CD4-positive, alpha-beta T cell (primary cell): ENCODE results near the gene SLC39A5. TPM values are rescaled to one million over a fixed set of nuclear protein-coding genes. Genes with fewer than 3 reads are reported as not detected.

Source experiments
- ATAC-seq: fragments of 200-7000 bp; cut with Tn5 transposase; one replicate; pipeline ENCODE4 v1.10.0; 2022; ENCODE audit warnings: mild to moderate bottlenecking; ENCODE audit not compliant: poor library complexity
- CTCF ChIA-PET: fragments of 350-600 bp; sonication (Branson Sonifier 250); formaldehyde crosslinking; loops from one replicate; lab custom pipeline; 2021; ENCODE audit warnings: antibody characterized with exemption, inconsistent platforms; lab: Charles Lee
- POLR2A ChIA-PET: fragments of 350-600 bp; sonication (Branson Sonifier 250); formaldehyde crosslinking; loops from one replicate; lab custom pipeline; 2021; ENCODE audit warnings: antibody characterized with exemption, inconsistent platforms; lab: Charles Lee
- DNase-seq, 14 experiments: peaks; one replicate each; pipeline ENCODE4 v3.0.0-alpha.2; 2013 to 2020; ENCODE audit warnings: mixed read lengths in 2 of 14
- H3K27ac ChIP-seq, 2 donors: one replicate each; pipeline versions ENCODE4 v1.5.1 to v1.7.0; 2013; ENCODE audit warnings: low read length in 2 of 2, low read depth in 1 of 2, mild to moderate bottlenecking in 1 of 2
- H3K27me3 ChIP-seq, 2 experiments: 1 replicate in 1 of 2; 2 replicates in 1 of 2; pipeline versions ENCODE4 v1.6.1 to v1.7.0; 2013; ENCODE audit warnings: low read length in 2 of 2, control low read depth in 1 of 2, mild to moderate bottlenecking in 1 of 2, moderate library complexity in 1 of 2; ENCODE audit not compliant: insufficient read depth in 2 of 2, control insufficient read depth in 1 of 2
- H3K36me3 ChIP-seq: one replicate; pipeline ENCODE4 v1.6.1; 2013; ENCODE audit warnings: low read length, control low read depth; ENCODE audit not compliant: insufficient read depth
- H3K4me1 ChIP-seq: one replicate; pipeline ENCODE4 v1.6.1; 2013; ENCODE audit warnings: low read length, control low read depth; ENCODE audit not compliant: insufficient read depth
- H3K4me3 ChIP-seq: one replicate; pipeline ENCODE4 v1.5.1; 2013; ENCODE audit warnings: mild to moderate bottlenecking, low read length, moderate library complexity
- H3K9me3 ChIP-seq, 2 experiments: 1 replicate in 1 of 2; 2 replicates in 1 of 2; pipeline versions ENCODE4 v1.6.1 to v1.7.0; 2013; ENCODE audit warnings: low read length in 2 of 2, mild to moderate bottlenecking in 2 of 2, control low read depth in 1 of 2, moderate library complexity in 1 of 2; ENCODE audit not compliant: control insufficient read depth in 1 of 2, insufficient read depth in 1 of 2
- H3K27ac Mint-ChIP-seq: one replicate; pipeline ENCODE4 v1.8.0; 2020; ENCODE audit warnings: mixed read lengths
- H3K27me3 Mint-ChIP-seq: one replicate; pipeline ENCODE4 v1.8.0; 2021; ENCODE audit warnings: mixed read lengths
- H3K36me3 Mint-ChIP-seq: one replicate; pipeline ENCODE4 v1.8.0; 2021; ENCODE audit warnings: low read depth, mixed read lengths
- H3K4me1 Mint-ChIP-seq: one replicate; pipeline ENCODE4 v1.8.0; 2021; ENCODE audit warnings: low read depth, mixed read lengths
- H3K4me3 Mint-ChIP-seq: one replicate; pipeline ENCODE4 v1.8.0; 2020; ENCODE audit warnings: mild to moderate bottlenecking, mixed read lengths
- H3K9me3 Mint-ChIP-seq: one replicate; pipeline ENCODE4 v1.8.0; 2020; ENCODE audit warnings: mixed read lengths
- intact Hi-C, 2 experiments: fragments of 100-400 bp; cut with DNase I in 1 of 2; cut with micrococcal nuclease in 1 of 2; formaldehyde crosslinking; loops; one replicate each; pipeline versions ENCODE4 v1.15.1 to v1.9.0; 2023 to 2025; cut with DNase I, micrococcal nuclease
- total RNA-seq, 174 experiments: library from RNA in 2 of 174; stranded (reverse) in 2 of 174; gene quantifications; one replicate each; pipeline ENCODE4 v1.2.3 and lab custom pipeline; 2021 to 2026
- TF ChIP-seq, protein P1 (sequence below): fragments of 200-600 bp; IDR thresholded peaks from one replicate; pipeline ENCODE4 v1.8.0; 2022; ENCODE audit warnings: antibody characterized with exemption, mild to moderate bottlenecking

The SLC39A5 gene
- total RNA-seq, 2 experiments from 2014 or later = 0.33 TPM; not detected in 1

GRCh38 chr12:56204275-56204674 is 25.6 kb upstream of the SLC39A5 start:
- H3K9me3 Mint-ChIP-seq = no peaks in the 10 kb centered on the region
- H3K4me3 ChIP-seq = no peak overlapping the region
- intact Hi-C loops = no loop called here
- no peak overlapping the region for H3K4me3 Mint-ChIP-seq
- no peaks in the 10 kb centered on the region for H3K27me3 Mint-ChIP-seq
- peaks cover 41% of the 10 kb centered on the region for H3K36me3 ChIP-seq
- peaks cover 43% of the 10 kb centered on the region for H3K36me3 Mint-ChIP-seq
- peaks cover 6% of the 10 kb centered on the region for H3K4me1 Mint-ChIP-seq
- H3K4me1 ChIP-seq = no peaks in the 10 kb centered on the region
- ATAC-seq (no peak), DNase-seq (no peak)
- ChIA-PET POLR2A (interaction anchor here (1.6 kb wide), 1 partner anchor 15 kb away, joined by 3 read pairs; no protein-coding TSS in a partner anchor), CTCF (interaction anchor here (4.2 to 4.5 kb wide), 2 partner anchors 15 to 18 kb away, joined by 14 to 26 read pairs; partner anchors contain the start of genes NABP2, RNF41 and SMARCC2)
- H3K27me3 ChIP-seq = no peaks in the 10 kb centered on the region
- TF ChIP-seq, protein P1, sequence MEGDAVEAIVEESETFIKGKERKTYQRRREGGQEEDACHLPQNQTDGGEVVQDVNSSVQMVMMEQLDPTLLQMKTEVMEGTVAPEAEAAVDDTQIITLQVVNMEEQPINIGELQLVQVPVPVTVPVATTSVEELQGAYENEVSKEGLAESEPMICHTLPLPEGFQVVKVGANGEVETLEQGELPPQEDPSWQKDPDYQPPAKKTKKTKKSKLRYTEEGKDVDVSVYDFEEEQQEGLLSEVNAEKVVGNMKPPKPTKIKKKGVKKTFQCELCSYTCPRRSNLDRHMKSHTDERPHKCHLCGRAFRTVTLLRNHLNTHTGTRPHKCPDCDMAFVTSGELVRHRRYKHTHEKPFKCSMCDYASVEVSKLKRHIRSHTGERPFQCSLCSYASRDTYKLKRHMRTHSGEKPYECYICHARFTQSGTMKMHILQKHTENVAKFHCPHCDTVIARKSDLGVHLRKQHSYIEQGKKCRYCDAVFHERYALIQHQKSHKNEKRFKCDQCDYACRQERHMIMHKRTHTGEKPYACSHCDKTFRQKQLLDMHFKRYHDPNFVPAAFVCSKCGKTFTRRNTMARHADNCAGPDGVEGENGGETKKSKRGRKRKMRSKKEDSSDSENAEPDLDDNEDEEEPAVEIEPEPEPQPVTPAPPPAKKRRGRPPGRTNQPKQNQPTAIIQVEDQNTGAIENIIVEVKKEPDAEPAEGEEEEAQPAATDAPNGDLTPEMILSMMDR = no peak
- H3K27ac ChIP-seq = no peak overlapping the region
- H3K27ac Mint-ChIP-seq = no peak overlapping the region
- H3K9me3 ChIP-seq = no peaks in the 10 kb centered on the region

DNA sequence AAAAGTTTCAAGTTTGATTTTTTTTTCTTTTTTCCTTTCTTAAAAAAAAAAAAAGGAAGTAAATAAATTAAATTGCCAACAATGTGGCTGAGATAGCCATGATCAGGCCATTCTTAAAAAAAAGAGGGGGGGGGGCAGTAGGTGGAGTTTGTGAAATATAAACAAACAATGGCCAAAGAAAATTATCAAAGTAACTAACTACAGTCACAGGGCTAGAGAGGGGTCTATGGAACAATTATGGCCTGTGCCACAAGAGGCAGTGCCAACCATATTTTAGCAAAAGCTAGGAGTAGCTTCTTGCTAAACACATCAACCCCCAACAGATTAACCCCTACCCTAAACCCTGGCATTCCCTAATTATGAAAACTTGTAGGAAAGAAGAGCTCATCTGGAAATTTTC is 24.4 kb upstream of the SLC39A5 start:
- CTCF ChIA-PET = interaction anchor here (0.7 to 4.5 kb wide), 6 partner anchors 9 to 87 kb away, joined by 3 to 26 read pairs (median 6); partner anchors contain the start of genes NABP2, RNF41 and SMARCC2
- no peak overlapping the region for H3K4me3 Mint-ChIP-seq
- ATAC-seq = peak; percentile 65

DNA sequence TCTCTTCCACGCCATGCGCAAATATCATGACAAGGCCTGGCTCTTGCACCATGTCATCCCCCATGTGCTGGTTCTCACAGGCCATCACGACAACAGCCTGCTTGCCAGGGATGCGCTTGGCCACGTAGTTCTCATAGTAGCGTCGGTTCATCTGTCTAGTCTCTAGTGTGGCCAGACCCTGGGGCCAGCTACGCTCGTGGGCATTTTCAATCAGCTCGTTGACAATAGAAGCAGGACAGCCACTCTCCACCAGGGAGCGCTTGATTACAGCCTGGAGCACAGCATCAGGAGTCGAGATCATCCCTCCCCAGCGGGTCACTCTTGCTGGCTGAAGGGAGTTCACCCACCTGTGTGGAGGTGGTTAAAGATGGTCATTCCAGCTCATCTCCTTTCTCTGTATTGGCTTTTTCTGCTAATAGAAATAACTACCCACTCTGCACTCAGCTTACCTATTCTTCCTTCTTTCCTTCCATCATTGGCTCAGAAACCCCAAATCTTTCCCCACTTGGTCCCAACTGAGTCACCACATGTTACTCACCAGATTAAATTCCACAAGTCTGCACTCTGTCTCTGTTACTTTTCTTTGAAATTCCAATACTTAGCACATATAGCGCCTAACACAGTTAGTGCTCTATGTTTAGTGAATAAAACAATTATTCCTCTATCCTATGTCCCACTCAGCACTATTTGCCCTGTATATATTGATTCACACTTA is 23.2 kb upstream of the SLC39A5 start:
- Mint-ChIP-seq H3K27ac (peak overlapping the region; percentile 40), H3K27me3 (no peaks in the 10 kb centered on the region), H3K9me3 (no peaks in the 10 kb centered on the region), H3K4me1 (peaks cover 6% of the 10 kb centered on the region), H3K36me3 (peaks cover 64% of the 10 kb centered on the region), H3K4me3 (no peak overlapping the region)
- H3K4me1 ChIP-seq = no peaks in the 10 kb centered on the region
- ATAC-seq = peak; percentile 65
- intact Hi-C loops = loop anchor here in 1 of 2 experiments (5.0 kb wide), 1 partner anchor 256 kb away; no protein-coding TSS in a partner anchor
- H3K27me3 ChIP-seq = no peaks in the 10 kb centered on the region
- TF ChIP-seq, protein P1 = no peak
- H3K36me3 ChIP-seq = peaks cover 59% of the 10 kb centered on the region
- no peak overlapping the region for H3K4me3 ChIP-seq
- peak in 11 of 14 experiments; percentile 17 to 64 (median 25) for DNase-seq
- ChIA-PET POLR2A (interaction anchor here (0.6 to 2.1 kb wide), 5 partner anchors 9 to 258 kb away, joined by 3 to 10 read pairs (median 4); partner anchors contain the start of genes PA2G4 and RNF41), CTCF (interaction anchor here (0.7 to 4.5 kb wide), 7 partner anchors 10 to 85 kb away, joined by 3 to 26 read pairs (median 6); partner anchors contain the start of genes ANKRD52, NABP2, RNF41 and SMARCC2)
- no peak overlapping the region for H3K27ac ChIP-seq
- H3K9me3 ChIP-seq = no peaks in the 10 kb centered on the region

More for the DNA sequence above, 24.4 kb upstream of the SLC39A5 start:
- Histone ChIP-seq H3K27ac (no peak overlapping the region), H3K36me3 (peaks cover 50% of the 10 kb centered on the region), H3K4me3 (no peak overlapping the region), H3K27me3 (no peaks in the 10 kb centered on the region), H3K9me3 (no peaks in the 10 kb centered on the region), H3K4me1 (no peaks in the 10 kb centered on the region)
- intact Hi-C loops = loop anchor here in 1 of 2 experiments (5.0 kb wide), 1 partner anchor 257 kb away; no protein-coding TSS in a partner anchor
- DNase-seq = no peak
- Mint-ChIP-seq H3K9me3 (no peaks in the 10 kb centered on the region), H3K36me3 (peaks cover 52% of the 10 kb centered on the region), H3K27ac (no peak overlapping the region), H3K4me1 (peaks cover 6% of the 10 kb centered on the region), H3K27me3 (no peaks in the 10 kb centered on the region)
- POLR2A ChIA-PET = interaction anchor here (1.1 to 2.1 kb wide), 3 partner anchors 15 to 16 kb away, joined by 3 to 10 read pairs (median 3); partner anchors contain the start of gene RNF41
- TF ChIP-seq, protein P1 = no peak
